ENCODE data around the gene S100A7A. TPM values are rescaled to one million over a fixed set of nuclear protein-coding genes. Genes with fewer than 3 reads are reported as not detected.

The S100A7A gene
- total and polyA plus RNA-seq, 2 experiments from 2014 or later: not detected

DNA sequence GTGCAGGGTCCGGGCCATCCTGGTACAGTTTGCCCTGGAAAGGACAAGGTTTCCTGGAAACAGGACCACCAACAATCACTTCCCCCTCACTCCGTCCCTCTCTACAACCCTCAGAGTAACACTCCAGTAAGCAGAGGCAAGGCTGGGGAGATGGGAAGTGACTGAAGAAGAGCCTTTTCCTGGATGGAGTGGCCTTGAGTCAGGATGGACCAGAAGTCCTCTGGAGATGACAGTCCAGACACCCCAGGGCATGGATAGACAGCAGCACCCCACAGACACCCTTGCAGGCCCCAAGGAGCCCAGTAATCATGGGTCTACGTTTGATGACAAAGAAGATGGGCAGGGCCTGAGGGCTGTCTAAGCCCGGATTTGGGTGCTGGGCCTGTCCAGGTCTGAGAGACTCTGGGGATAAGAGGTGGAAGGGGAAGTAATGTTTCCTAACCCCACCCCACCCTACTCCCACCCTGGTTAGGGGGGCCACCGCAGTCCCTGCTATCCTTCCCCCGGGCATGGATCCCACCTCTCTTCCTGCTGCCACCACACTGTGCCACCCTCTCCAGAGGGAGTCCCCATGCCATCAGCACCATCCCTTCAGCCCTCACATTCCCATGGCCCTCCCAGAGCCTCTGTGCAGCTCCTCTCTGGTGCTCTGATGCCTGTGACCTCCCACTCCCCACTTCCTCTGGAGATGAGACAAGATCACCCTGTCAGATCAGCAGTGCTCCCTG is 18.2 kb upstream of the S100A7A start:
- no peaks in the 10 kb centered on the region for H3K27me3 ChIP-seq
- peaks cover 3% of the 10 kb centered on the region for H3K4me1 ChIP-seq (ENCODE audit: low read depth)
- no peaks in the 10 kb centered on the region for H3K9me3 ChIP-seq (ENCODE audit: low read depth)
- DNase-seq (ENCODE audit: low read depth in 1 of 2, low spot score in 1 of 2): no peak
- H3K27ac ChIP-seq: no peak overlapping the region
- TF ChIP-seq, protein P1, sequence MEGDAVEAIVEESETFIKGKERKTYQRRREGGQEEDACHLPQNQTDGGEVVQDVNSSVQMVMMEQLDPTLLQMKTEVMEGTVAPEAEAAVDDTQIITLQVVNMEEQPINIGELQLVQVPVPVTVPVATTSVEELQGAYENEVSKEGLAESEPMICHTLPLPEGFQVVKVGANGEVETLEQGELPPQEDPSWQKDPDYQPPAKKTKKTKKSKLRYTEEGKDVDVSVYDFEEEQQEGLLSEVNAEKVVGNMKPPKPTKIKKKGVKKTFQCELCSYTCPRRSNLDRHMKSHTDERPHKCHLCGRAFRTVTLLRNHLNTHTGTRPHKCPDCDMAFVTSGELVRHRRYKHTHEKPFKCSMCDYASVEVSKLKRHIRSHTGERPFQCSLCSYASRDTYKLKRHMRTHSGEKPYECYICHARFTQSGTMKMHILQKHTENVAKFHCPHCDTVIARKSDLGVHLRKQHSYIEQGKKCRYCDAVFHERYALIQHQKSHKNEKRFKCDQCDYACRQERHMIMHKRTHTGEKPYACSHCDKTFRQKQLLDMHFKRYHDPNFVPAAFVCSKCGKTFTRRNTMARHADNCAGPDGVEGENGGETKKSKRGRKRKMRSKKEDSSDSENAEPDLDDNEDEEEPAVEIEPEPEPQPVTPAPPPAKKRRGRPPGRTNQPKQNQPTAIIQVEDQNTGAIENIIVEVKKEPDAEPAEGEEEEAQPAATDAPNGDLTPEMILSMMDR (IDR thresholded peaks at IDR 0.05; ENCODE audit: low read depth, low read length): no peak
- no peaks in the 10 kb centered on the region for H3K36me3 ChIP-seq
- no peak overlapping the region for H3K4me3 ChIP-seq

- Histone ChIP-seq H3K27ac (no peak overlapping the region), H3K27me3 (no peaks in the 10 kb centered on the region), H3K9me3 (ENCODE audit: low read depth) (no peaks in the 10 kb centered on the region), H3K4me1 (ENCODE audit: low read depth) (peaks cover 3% of the 10 kb centered on the region), H3K4me3 (no peak overlapping the region), H3K36me3 (no peaks in the 10 kb centered on the region)
- TF ChIP-seq, protein P1 (IDR thresholded peaks at IDR 0.05; ENCODE audit: low read depth, low read length): no peak
- DNase-seq (ENCODE audit: low read depth in 1 of 2, low spot score in 1 of 2): no peak
Observed at GRCh38 chr1:153399401-153400055, 16.8 kb upstream of the S100A7A start.

- H3K36me3 ChIP-seq: no peaks in the 10 kb centered on the region
- DNase-seq (ENCODE audit: low read depth in 1 of 2, low spot score in 1 of 2): peak in 1 of 2 donors; percentile 6
- H3K27me3 ChIP-seq: no peaks in the 10 kb centered on the region
- H3K27ac ChIP-seq: no peak overlapping the region
- H3K9me3 ChIP-seq (ENCODE audit: low read depth): no peaks in the 10 kb centered on the region
- H3K4me1 ChIP-seq (ENCODE audit: low read depth): peaks cover 3% of the 10 kb centered on the region
- H3K4me3 ChIP-seq: no peak overlapping the region
- TF ChIP-seq, protein P1 (IDR thresholded peaks at IDR 0.05; ENCODE audit: low read depth, low read length): peak; percentile 21
Observed at GRCh38 chr1:153400244-153400643, 16.1 kb upstream of the S100A7A start.

DNA sequence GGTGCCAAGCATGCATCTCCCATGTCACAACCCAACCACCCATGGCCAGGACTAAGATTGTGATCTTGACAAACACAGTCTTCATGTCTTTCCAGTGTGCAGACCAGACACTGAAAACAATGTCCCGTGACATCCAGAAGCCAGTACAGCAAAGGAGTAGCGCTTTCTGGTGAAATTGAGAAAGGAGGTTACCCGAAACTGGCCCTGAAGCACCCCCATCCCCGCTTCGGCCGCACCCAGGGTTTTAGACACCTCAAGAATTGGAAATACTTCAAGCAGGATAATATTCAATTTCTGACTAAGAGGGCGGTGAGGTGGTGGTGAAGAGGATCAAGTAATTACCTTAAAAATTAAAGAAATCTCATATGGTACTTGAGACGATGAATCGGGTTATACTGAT is 14.9 kb upstream of the S100A7A start:
- peaks cover 3% of the 10 kb centered on the region for H3K4me1 ChIP-seq (ENCODE audit: low read depth)
- DNase-seq (ENCODE audit: low read depth in 1 of 2, low spot score in 1 of 2): no peak
- no peaks in the 10 kb centered on the region for H3K9me3 ChIP-seq (ENCODE audit: low read depth)
- no peak overlapping the region for H3K27ac ChIP-seq
- H3K27me3 ChIP-seq: no peaks in the 10 kb centered on the region
- no peaks in the 10 kb centered on the region for H3K36me3 ChIP-seq
- TF ChIP-seq, protein P1 (IDR thresholded peaks at IDR 0.05; ENCODE audit: low read depth, low read length): no peak
- H3K4me3 ChIP-seq: no peak overlapping the region

- H3K27ac ChIP-seq: no peak overlapping the region
- H3K4me1 ChIP-seq (ENCODE audit: low read depth): peaks cover 3% of the 10 kb centered on the region
- TF ChIP-seq, protein P1 (IDR thresholded peaks at IDR 0.05; ENCODE audit: low read depth, low read length): no peak
- DNase-seq (ENCODE audit: low read depth in 1 of 2, low spot score in 1 of 2): no peak
- H3K36me3 ChIP-seq: no peaks in the 10 kb centered on the region
- no peaks in the 10 kb centered on the region for H3K27me3 ChIP-seq
- no peak overlapping the region for H3K4me3 ChIP-seq
- H3K9me3 ChIP-seq (ENCODE audit: low read depth): no peaks in the 10 kb centered on the region
Observed at GRCh38 chr1:153402226-153402625, 14.1 kb upstream of the S100A7A start.
